HCT116 (cell line): ENCODE results near the gene RFTN1. TPM values are rescaled to one million over a fixed set of nuclear protein-coding genes. Genes with fewer than 3 reads are reported as not detected.

ENCODE experiments used
- ATAC-seq: fragments of 200-7000 bp; cut with Tn5 transposase; 2 replicates; pipeline ENCODE4 v1.9.1; 2020; ENCODE audit warnings: mild to moderate bottlenecking, moderate library complexity
- BruUV-seq: library from RNA; stranded (reverse); fragments of 400-500 nt; replicated peaks from 2 replicates; lab custom pipeline; 2021; lab: Mats Ljungman, UMichigan
- CTCF ChIA-PET: fragments of 300-600 bp; sonication (Branson Sonifier 250); formaldehyde crosslinking; loops from one replicate; lab custom pipeline; 2021; ENCODE audit warnings: antibody characterized with exemption; lab: Charles Lee
- POLR2A ChIA-PET: fragments of 300-600, 350-600 bp; sonication (Branson Sonifier 250); formaldehyde crosslinking; loops from one replicate; lab custom pipeline; 2021; ENCODE audit warnings: antibody characterized with exemption; lab: Charles Lee
- RAD21 ChIA-PET, 2 experiments: fragments of 300-600 bp; sonication (Branson Sonifier 250); formaldehyde crosslinking; loops; one replicate each; lab custom pipeline; 2023; ENCODE audit warnings: low total read pairs in 2 of 2; ENCODE audit not compliant: uncharacterized antibody in 2 of 2, unreplicated experiment in 2 of 2, low non-redundant PET in 1 of 2; lab: Charles Lee
- DNase-seq: peaks from one replicate; pipeline ENCODE4 v3.0.0-alpha.2; 2010; ENCODE audit warnings: low read depth, low spot score
- H2AFZ ChIP-seq: fragments of 200-600 bp; shearing (Covaris generic), sonication (generic); 2 replicates; pipeline ENCODE4 v1.6.1; 2017; ENCODE audit warnings: low read depth, mixed run types, mixed read lengths, antibody characterized with exemption, low read length; ENCODE audit not compliant: poor library complexity, severe bottlenecking
- H3K27ac ChIP-seq: 2 replicates; pipeline ENCODE4 v1.5.1; 2012; ENCODE audit warnings: low read depth, low read length
- H3K27me3 ChIP-seq: fragments of 200-600 bp; sonication (generic); 2 replicates; pipeline ENCODE4 v1.6.1; 2016; ENCODE audit warnings: mixed run types, low read length, mixed read lengths; ENCODE audit not compliant: insufficient read depth
- H3K36me3 ChIP-seq, 2 experiments: fragments of 200-500 bp in 1 of 2; fragments of 200-600 bp in 1 of 2; sonication (Bioruptor generic) in 1 of 2; sonication (generic) in 1 of 2; 2 replicates each; pipeline versions ENCODE4 v1.5.1 to v1.6.1; 2014 to 2016; ENCODE audit warnings: low read length in 2 of 2, inconsistent platforms in 1 of 2, mixed read lengths in 1 of 2, mixed run types in 1 of 2; ENCODE audit not compliant: insufficient read depth in 2 of 2, control insufficient read depth in 1 of 2
- H3K4me1 ChIP-seq, 2 experiments: fragments of 200-600 bp in 1 of 2; sonication (generic) in 1 of 2; 2 replicates each; pipeline versions ENCODE4 v1.5.1 to v1.6.1; 2012 to 2017; ENCODE audit warnings: low read length in 2 of 2, inconsistent platforms in 1 of 2, mild to moderate bottlenecking in 1 of 2, mixed read lengths in 1 of 2, mixed run types in 1 of 2, moderate library complexity in 1 of 2; ENCODE audit not compliant: insufficient read depth in 2 of 2, control insufficient read depth in 1 of 2
- H3K4me2 ChIP-seq: fragments of 200-600 bp; sonication (generic); 2 replicates; pipeline ENCODE4 v1.6.1; 2017; ENCODE audit warnings: mixed run types, low read length, mixed read lengths
- H3K4me3 ChIP-seq, 2 experiments: fragments of 200-600 bp in 1 of 2; sonication (generic) in 1 of 2; replicated peaks in 1 of 2; 2 replicates each; pipeline ENCODE4 v1.5.1; 2011 to 2016; ENCODE audit warnings: low read length in 2 of 2, control low read depth in 1 of 2, low read depth in 1 of 2, mild to moderate bottlenecking in 1 of 2, mixed read lengths in 1 of 2, mixed run types in 1 of 2
- H3K79me2 ChIP-seq: fragments of 200-600 bp; sonication (generic); 2 replicates; pipeline ENCODE4 v1.6.1; 2017; ENCODE audit warnings: mild to moderate bottlenecking, mixed run types, low read length, moderate library complexity, mixed read lengths; ENCODE audit not compliant: insufficient read depth
- H3K9ac ChIP-seq: fragments of 200-600 bp; sonication (generic); 2 replicates; pipeline ENCODE4 v1.6.1; 2016; ENCODE audit warnings: low read length, mixed read lengths
- H3K9me2 ChIP-seq: fragments of 200-600 bp; sonication (generic), shearing (Covaris generic); 2 replicates; pipeline ENCODE4 v1.6.1; 2017; ENCODE audit warnings: mixed run types, mild to moderate bottlenecking, moderate library complexity; ENCODE audit not compliant: insufficient read depth
- H3K9me3 ChIP-seq, 2 experiments: fragments of 200-500 bp in 1 of 2; fragments of 200-600 bp in 1 of 2; sonication (Bioruptor generic) in 1 of 2; sonication (generic) in 1 of 2; 2 replicates each; pipeline ENCODE4 v1.6.1; 2014 to 2017; ENCODE audit warnings: low read length in 2 of 2, mixed read lengths in 2 of 2, inconsistent platforms in 1 of 2, low read depth in 1 of 2, mild to moderate bottlenecking in 1 of 2, mixed run types in 1 of 2, moderate library complexity in 1 of 2; ENCODE audit not compliant: control insufficient read depth in 1 of 2, insufficient read depth in 1 of 2
- H4K20me1 ChIP-seq: fragments of 200-600 bp; sonication (generic), shearing (Covaris generic); 2 replicates; pipeline ENCODE4 v1.6.1; 2017; ENCODE audit warnings: mixed run types, mild to moderate bottlenecking, moderate library complexity; ENCODE audit not compliant: insufficient read depth
- CBX3 ChIP-seq: IDR thresholded peaks from 2 replicates; pipeline ENCODE4 v1.6.1; 2012; ENCODE audit warnings: low read depth
- CEBPB ChIP-seq: IDR thresholded peaks from 2 replicates; pipeline ENCODE4 v1.6.1; 2012; ENCODE audit warnings: low read depth
- CTCF ChIP-seq, 3 experiments: fragments of 200-600 bp in 1 of 3; sonication (generic) in 1 of 3; IDR thresholded peaks in 2 of 3; conservative IDR thresholded peaks in 1 of 3; 2 replicates each; pipeline ENCODE4 v1.5.1; 2012 to 2017; ENCODE audit warnings: low read depth in 2 of 3, low read length in 2 of 3, antibody characterized with exemption in 1 of 3, borderline replicate concordance in 1 of 3, control low read depth in 1 of 3, mild to moderate bottlenecking in 1 of 3, mixed read lengths in 1 of 3, mixed run types in 1 of 3, moderate library complexity in 1 of 3; ENCODE audit not compliant: insufficient read depth in 1 of 3
- ELF1 ChIP-seq: IDR thresholded peaks from 2 replicates; pipeline ENCODE4 v1.6.1; 2012; ENCODE audit warnings: low read depth, borderline replicate concordance
- EZH2 ChIP-seq: fragments of 200-600 bp; sonication (generic); IDR thresholded peaks from 2 replicates; pipeline ENCODE4 v1.6.1; 2017; ENCODE audit warnings: antibody characterized with exemption, mixed run types
- FOSL1 ChIP-seq: IDR thresholded peaks from 2 replicates; pipeline ENCODE4 v1.6.1; 2012; ENCODE audit warnings: low read depth
- JUND ChIP-seq: IDR thresholded peaks from 2 replicates; pipeline ENCODE4 v1.6.1; 2012
- MAX ChIP-seq: IDR thresholded peaks from 2 replicates; pipeline ENCODE4 v1.6.1; 2012
- POLR2A ChIP-seq: IDR thresholded peaks from 2 replicates; pipeline ENCODE4 v1.7.0; 2011; ENCODE audit warnings: borderline replicate concordance; ENCODE audit not compliant: insufficient read depth, insufficient read length; ENCODE audit errors: extremely low read depth
- POLR2AphosphoS5 ChIP-seq: IDR thresholded peaks from 2 replicates; pipeline ENCODE4 v1.6.1; 2011; ENCODE audit warnings: mild to moderate bottlenecking, low read depth, low read length, moderate library complexity
- RAD21 ChIP-seq: IDR thresholded peaks from 2 replicates; pipeline ENCODE4 v1.6.1; 2012; ENCODE audit warnings: low read depth, mild to moderate bottlenecking
- SP1 ChIP-seq: IDR thresholded peaks from 2 replicates; pipeline ENCODE4 v1.6.1; 2012; ENCODE audit warnings: low read depth
- SRF ChIP-seq: IDR thresholded peaks from 2 replicates; pipeline ENCODE4 v1.6.1; 2012; ENCODE audit warnings: low read depth
- TCF7L2 ChIP-seq: IDR thresholded peaks from 2 replicates; pipeline ENCODE4 v1.7.0; 2011; ENCODE audit warnings: borderline replicate concordance, inconsistent platforms; ENCODE audit not compliant: insufficient read depth, insufficient read length; ENCODE audit errors: extremely low read depth
- YY1 ChIP-seq: IDR thresholded peaks from 2 replicates; pipeline ENCODE4 v1.6.1; 2011; ENCODE audit warnings: low read length, low read depth, moderate library complexity, mild to moderate bottlenecking; ENCODE audit not compliant: insufficient replicate concordance; ENCODE audit errors: extremely low read depth
- ZNF274 ChIP-seq: fragments of 200-500 bp; sonication (Bioruptor generic); IDR thresholded peaks from 2 replicates; pipeline ENCODE4 v1.6.1; 2014; ENCODE audit warnings: mild to moderate bottlenecking, low read depth, low read length, inconsistent platforms
- intact Hi-C: fragments of 100-400 bp; cut with micrococcal nuclease; formaldehyde crosslinking; loops from 2 replicates; pipeline ENCODE4 v1.10.0; 2022
- total RNA-seq: library from RNA; stranded (reverse); gene quantifications from one replicate; pipeline ENCODE4 v1.2.1, GENCODE V29; 2021; ENCODE audit not compliant: unreplicated experiment

The RFTN1 gene
- total RNA-seq, 1 experiment from 2014 or later: 3.9 TPM

GRCh38 chr3:16548721-16549120 is 35.2 kb upstream of the RFTN1 start:
- H3K9me3 ChIP-seq: no peaks in the 10 kb centered on the region
- H3K4me2 ChIP-seq: no peak overlapping the region
- TF ChIP-seq ZNF274 (no peak), POLR2AphosphoS5 (no peak)
- H2AFZ ChIP-seq: no peak overlapping the region
- no peak overlapping the region for H3K4me3 ChIP-seq
- ATAC-seq (no peak), DNase-seq (no peak)
- H3K36me3 ChIP-seq: no peaks in the 10 kb centered on the region
- ChIA-PET POLR2A (no interaction called here), RAD21 (no interaction called here), CTCF (no interaction called here)
- H3K4me1 ChIP-seq: peaks cover 0 to 3% of the 10 kb centered on the region in 2 experiments; a peak in 1 of 4 replicates
- no peak overlapping the region for H3K9ac ChIP-seq
- peaks cover 3% of the 10 kb centered on the region; the same call in 1 of the 2 replicates for H3K27me3 ChIP-seq
- H3K79me2 ChIP-seq: no peaks in the 10 kb centered on the region
- H3K9me2 ChIP-seq: no peaks in the 10 kb centered on the region
- H3K27ac ChIP-seq: no peak overlapping the region
- H4K20me1 ChIP-seq: no peaks in the 10 kb centered on the region
- intact Hi-C loops: loop anchor here (10.0 kb wide), 1 partner anchor 724 kb away; no protein-coding TSS in a partner anchor
- BruUV-seq: no TSS peak

- ChIA-PET POLR2A (no interaction called here), CTCF (interaction anchor here (0.7 kb wide), 1 partner anchor 257 kb away, joined by 3 read pairs; no protein-coding TSS in a partner anchor), RAD21 (interaction anchor here in 1 of 2 experiments (0.6 kb wide), 1 partner anchor 1117 kb away, joined by 3 read pairs; no protein-coding TSS in a partner anchor)
- Histone ChIP-seq H3K36me3 (no peaks in the 10 kb centered on the region), H3K79me2 (no peaks in the 10 kb centered on the region), H3K27me3 (peaks cover 10% of the 10 kb centered on the region; the same call in 1 of the 2 replicates), H4K20me1 (no peaks in the 10 kb centered on the region), H3K9ac (no peak overlapping the region), H3K27ac (no peak overlapping the region), H2AFZ (no peak overlapping the region), H3K9me2 (no peaks in the 10 kb centered on the region), H3K4me2 (no peak overlapping the region), H3K9me3 (no peaks in the 10 kb centered on the region), H3K4me1 (peaks cover 0 to 3% of the 10 kb centered on the region in 2 experiments; a peak in 1 of 4 replicates), H3K4me3 (no peak overlapping the region)
- intact Hi-C loops: loop anchor here (10.0 kb wide), 1 partner anchor 723 kb away; no protein-coding TSS in a partner anchor
- DNase-seq: no peak
- no peak for ATAC-seq
- BruUV-seq: no TSS peak
- TF ChIP-seq MAX: no peak
- no peak for TF ChIP-seq SRF
- no peak for TF ChIP-seq CEBPB
- no peak for TF ChIP-seq FOSL1
- TF ChIP-seq POLR2A: no peak
- TF ChIP-seq RAD21: no peak
- TF ChIP-seq JUND: no peak
- TF ChIP-seq SP1: no peak
- no peak for TF ChIP-seq YY1
- no peak for TF ChIP-seq EZH2
- TF ChIP-seq CTCF (IDR thresholded peaks at IDR 0.05 in 2 of 3, conservative IDR thresholded peaks at IDR 0.05 in 1 of 3; ENCODE audit: borderline replicate concordance in 1 of 3, insufficient read depth in 1 of 3, low read depth in 2 of 3, low read length in 2 of 3): no peak
- no peak for TF ChIP-seq ELF1
- no peak for TF ChIP-seq TCF7L2
- no peak for TF ChIP-seq CBX3
Observed at GRCh38 chr3:16547561-16548357, 34.3 kb upstream of the RFTN1 start.
